Medulla oblongata (tissue), 1 donor: ENCODE results near the gene LPIN2.
"Not testable (repeated sequence)": the region's sequence is repeated elsewhere in the genome, so short reads cannot be mapped to it uniquely, and the experiment has no call there.

Experiments used
- DNase-seq: peaks from one replicate; pipeline ENCODE4 v3.0.0-alpha.2; 2015; ENCODE audit errors: extremely low spot score

Gene LPIN2

GRCh38 chr18:3007491-3007890 is 5.5 kb downstream of the LPIN2 start:
- DNase-seq: no peak

- no peak for DNase-seq
Observed at GRCh38 chr18:3005462-3005861, 7.5 kb downstream of the LPIN2 start.

GRCh38 chr18:3003766-3004165 is 9.2 kb downstream of the LPIN2 start:
- DNase-seq: not testable (repeated sequence)

GRCh38 chr18:3002732-3003131 is 10.2 kb downstream of the LPIN2 start:
- DNase-seq: no peak

GRCh38 chr18:2998644-2999043 is 14.3 kb downstream of the LPIN2 start:
- no peak for DNase-seq

GRCh38 chr18:2997846-2998564 is 14.9 kb downstream of the LPIN2 start:
- peak; percentile 70 for DNase-seq

GRCh38 chr18:2997429-2997828 is 15.5 kb downstream of the LPIN2 start:
- no peak for DNase-seq

- DNase-seq: no peak
Observed at GRCh38 chr18:2994603-2995432, 18.1 kb downstream of the LPIN2 start.

- DNase-seq: no peak
Observed at GRCh38 chr18:2994020-2994589, 18.8 kb downstream of the LPIN2 start.

- no peak for DNase-seq
Observed at GRCh38 chr18:2992995-2993877, 19.7 kb downstream of the LPIN2 start.

GRCh38 chr18:2990956-2991640 is 21.8 kb downstream of the LPIN2 start:
- no peak for DNase-seq

GRCh38 chr18:2987876-2988790 is 24.8 kb downstream of the LPIN2 start:
- DNase-seq: no peak

- DNase-seq: no peak
Observed at GRCh38 chr18:2986150-2986865, 26.6 kb downstream of the LPIN2 start.

- DNase-seq: no peak
Observed at GRCh38 chr18:2985628-2986027, 27.3 kb downstream of the LPIN2 start.

- DNase-seq: no peak
Observed at GRCh38 chr18:2984703-2985261, 28.2 kb downstream of the LPIN2 start.

GRCh38 chr18:2984091-2984490 is 28.9 kb downstream of the LPIN2 start:
- DNase-seq: no peak

GRCh38 chr18:2983296-2983695 is 29.6 kb downstream of the LPIN2 start:
- DNase-seq: no peak

- no peak for DNase-seq
Observed at GRCh38 chr18:2982452-2983269, 30.3 kb downstream of the LPIN2 start.
